Fibroblast of pulmonary artery (primary cell): ENCODE measurements around the gene CAPN14.

Source experiments
- DNase-seq: peaks from one replicate; pipeline ENCODE4 v3.0.0-alpha.2; 2010; ENCODE audit warnings: low read depth
- H3K4me3 ChIP-seq: replicated peaks from 2 replicates; pipeline ENCODE4 v1.5.1; 2011; ENCODE audit warnings: low read depth, mild to moderate bottlenecking, control low read depth, low read length, moderate library complexity
- CTCF ChIP-seq: IDR thresholded peaks from 2 replicates; pipeline ENCODE4 v1.5.1; 2011; ENCODE audit warnings: mild to moderate bottlenecking, control low read depth, low read length, inconsistent platforms; ENCODE audit errors: missing control alignments

The CAPN14 gene

GRCh38 chr2:31251018-31251417 is 33.7 kb upstream of the CAPN14 start:
- DNase-seq: no peak
- TF ChIP-seq CTCF: no peak
- no peak overlapping the region for H3K4me3 ChIP-seq

- H3K4me3 ChIP-seq: no peak overlapping the region
- no peak for TF ChIP-seq CTCF
- no peak for DNase-seq
These were observed 31.8 kb upstream of the CAPN14 start for GRCh38 chr2:31249009-31249690.

- no peak for TF ChIP-seq CTCF
- no peak for DNase-seq
- no peak overlapping the region for H3K4me3 ChIP-seq
These were observed 30.8 kb upstream of the CAPN14 start for GRCh38 chr2:31248139-31248538.

GRCh38 chr2:31247711-31248110 is 30.4 kb upstream of the CAPN14 start:
- no peak overlapping the region for H3K4me3 ChIP-seq
- no peak for TF ChIP-seq CTCF
- DNase-seq: no peak

- DNase-seq: no peak
- TF ChIP-seq CTCF: no peak
- H3K4me3 ChIP-seq: no peak overlapping the region
These were observed 29.0 kb upstream of the CAPN14 start for GRCh38 chr2:31246184-31246852.

GRCh38 chr2:31244101-31244500 is 26.8 kb upstream of the CAPN14 start:
- no peak for TF ChIP-seq CTCF
- no peak overlapping the region for H3K4me3 ChIP-seq
- DNase-seq: no peak

- TF ChIP-seq CTCF: no peak
- DNase-seq: no peak
- H3K4me3 ChIP-seq: no peak overlapping the region
These were observed 25.7 kb upstream of the CAPN14 start for GRCh38 chr2:31243053-31243452.
